NCI-H2171 (cell line): ENCODE results near the gene LSM7.
A peak's percentile ranks its signal among the peaks of the same experiment; 100 is the strongest.

Experiments used
- DNase-seq: peaks from one replicate; lab custom pipeline; 2025; lab: John Stamatoyannopoulos, UW

LSM7 gene

GRCh38 chr19:2278459-2279158 lies 49.8 kb downstream of the LSM7 start:
- DNase-seq = no peak

- no peak for DNase-seq
Measured at GRCh38 chr19:2277138-2277537, 51.2 kb downstream of the LSM7 start.

GRCh38 chr19:2276429-2276986 lies 51.9 kb downstream of the LSM7 start:
- DNase-seq = no peak

GRCh38 chr19:2275588-2276428 lies 52.6 kb downstream of the LSM7 start:
- DNase-seq = no peak

GRCh38 chr19:2274931-2275535 lies 53.4 kb downstream of the LSM7 start:
- peak; percentile 46 for DNase-seq

- DNase-seq = no peak
Measured at GRCh38 chr19:2274185-2274711, 54.1 kb downstream of the LSM7 start.

GRCh38 chr19:2273356-2274184 lies 54.8 kb downstream of the LSM7 start:
- DNase-seq = no peak
